OCI-LY1 (cell line): ENCODE data around the gene WDR26.

Experiments used
- H2AFZ ChIP-seq: fragments of 200-600 bp; sonication (generic), shearing (Covaris generic); 2 replicates; pipeline ENCODE4 v1.6.0; 2014; ENCODE audit warnings: antibody characterized with exemption, mild to moderate bottlenecking, low read length
- H3F3A ChIP-seq: fragments of 200-600 bp; sonication (generic), shearing (Covaris generic); 2 replicates; pipeline ENCODE4 v1.6.0; 2014; ENCODE audit warnings: mild to moderate bottlenecking, antibody characterized with exemption, low read length, moderate library complexity; ENCODE audit not compliant: insufficient read depth
- H3K27ac ChIP-seq: fragments of 200-600 bp; sonication (generic); 2 replicates; pipeline ENCODE4 v1.5.1; 2014; ENCODE audit warnings: low read length, mixed run types, mild to moderate bottlenecking, low read depth; ENCODE audit not compliant: poor library complexity, severe bottlenecking
- H3K27me3 ChIP-seq: fragments of 200-600 bp; sonication (generic); 2 replicates; pipeline ENCODE4 v1.6.0; 2014; ENCODE audit warnings: antibody characterized with exemption, mild to moderate bottlenecking, low read length, moderate library complexity; ENCODE audit not compliant: insufficient read depth
- H3K36me3 ChIP-seq: fragments of 200-600 bp; sonication (generic); 2 replicates; pipeline ENCODE4 v1.6.1; 2014; ENCODE audit warnings: mild to moderate bottlenecking, antibody characterized with exemption, low read length, moderate library complexity, mixed read lengths; ENCODE audit not compliant: insufficient read depth
- H3K4me1 ChIP-seq: fragments of 200-600 bp; sonication (generic); 2 replicates; pipeline ENCODE4 v1.5.1; 2014; ENCODE audit warnings: mild to moderate bottlenecking, low read length, moderate library complexity; ENCODE audit not compliant: insufficient read depth, severe bottlenecking
- H3K4me2 ChIP-seq: fragments of 200-600 bp; sonication (generic), shearing (Covaris generic); 2 replicates; pipeline ENCODE4 v1.6.1; 2014; ENCODE audit warnings: low read length
- H3K4me3 ChIP-seq: fragments of 200-600 bp; sonication (generic); 2 replicates; pipeline ENCODE4 v1.5.1; 2014; ENCODE audit warnings: low read length, low read depth, mild to moderate bottlenecking, mixed read lengths; ENCODE audit not compliant: poor library complexity, severe bottlenecking
- H3K79me2 ChIP-seq: fragments of 200-600 bp; shearing (Covaris generic); 2 replicates; pipeline ENCODE4 v1.6.1; 2016; ENCODE audit warnings: mixed run types, low read length, mixed read lengths; ENCODE audit not compliant: insufficient read depth
- H3K9ac ChIP-seq: fragments of 200-600 bp; sonication (generic), shearing (Covaris generic); 2 replicates; pipeline ENCODE4 v1.6.1; 2014; ENCODE audit warnings: mild to moderate bottlenecking, low read length, mixed read lengths
- H3K9me2 ChIP-seq: fragments of 200-600 bp; sonication (generic), shearing (Covaris generic); 2 replicates; pipeline ENCODE4 v1.6.1; 2014; ENCODE audit warnings: low read depth, mild to moderate bottlenecking, low read length, mixed read lengths
- H3K9me3 ChIP-seq: fragments of 200-600 bp; shearing (Covaris generic); 2 replicates; pipeline ENCODE4 v1.6.1; 2014; ENCODE audit warnings: low read length, mixed read lengths
- H4K20me1 ChIP-seq: fragments of 200-600 bp; sonication (generic), shearing (Covaris generic); 2 replicates; pipeline ENCODE4 v1.6.0; 2016; ENCODE audit warnings: mild to moderate bottlenecking, low read length; ENCODE audit not compliant: insufficient read depth
- CTCF ChIP-seq: fragments of 200-600 bp; sonication (generic), shearing (Covaris generic); IDR thresholded peaks from 2 replicates; pipeline ENCODE4 v1.5.1; 2017; ENCODE audit warnings: mild to moderate bottlenecking, antibody characterized with exemption, low read length, moderate library complexity, mixed read lengths
- EZH2 ChIP-seq: fragments of 200-600 bp; sonication (generic), shearing (Covaris generic); IDR thresholded peaks from 2 replicates; pipeline ENCODE4 v1.8.0; 2017; ENCODE audit warnings: borderline replicate concordance, mixed run types, mild to moderate bottlenecking, antibody characterized with exemption, low read length, moderate library complexity, mixed read lengths

Gene WDR26

GRCh38 chr1:224338150-224338838 lies 96.3 kb downstream of the WDR26 start:
- Histone ChIP-seq H3F3A (no peaks in the 10 kb centered on the region), H2AFZ (no peak overlapping the region), H3K79me2 (no peaks in the 10 kb centered on the region), H3K9me3 (0 out of 2 replicates have a peak, but pooled peaks cover 6% of the 10 kb centered on the region), H3K4me1 (no peaks in the 10 kb centered on the region), H3K9ac (no peak overlapping the region), H3K27me3 (peaks cover 6% of the 10 kb centered on the region; the same call in 1 of the 2 replicates), H3K4me3 (no peak overlapping the region), H3K9me2 (no peaks in the 10 kb centered on the region), H3K4me2 (no peak overlapping the region), H3K27ac (no peak overlapping the region), H4K20me1 (no peaks in the 10 kb centered on the region), H3K36me3 (no peaks in the 10 kb centered on the region; the same call in 1 of the 2 replicates)
- TF ChIP-seq CTCF, result no peak
- TF ChIP-seq EZH2, result no peak
